Measurements from ENCODE around the gene GRXCR1.

The GRXCR1 gene

GRCh38 chr4:42927946-42928345 lies 35.4 kb downstream of the GRXCR1 start:
- DNase-seq (ENCODE audit: low read depth in 2 of 2), result no peak

- DNase-seq (ENCODE audit: low read depth in 2 of 2), result no peak
Observed at GRCh38 chr4:42928582-42928981, 36.1 kb downstream of the GRXCR1 start.

- no peak for DNase-seq (ENCODE audit: low read depth in 2 of 2)
Observed at GRCh38 chr4:42942216-42942615, 49.7 kb downstream of the GRXCR1 start.

- DNase-seq (ENCODE audit: low read depth in 2 of 2), result no peak
Observed at GRCh38 chr4:42945874-42946273, 53.4 kb downstream of the GRXCR1 start.

- no peak for DNase-seq (ENCODE audit: low read depth in 2 of 2)
Observed at GRCh38 chr4:42953321-42953720, 60.8 kb downstream of the GRXCR1 start.

- no peak for DNase-seq (ENCODE audit: low read depth in 2 of 2)
Observed at GRCh38 chr4:42954963-42955669, 62.6 kb downstream of the GRXCR1 start.

- no peak for DNase-seq (ENCODE audit: low read depth in 2 of 2)
Observed at GRCh38 chr4:42955746-42956505, 63.4 kb downstream of the GRXCR1 start.

- no peak for DNase-seq (ENCODE audit: low read depth in 2 of 2)
Observed at GRCh38 chr4:42965326-42965725, 72.8 kb downstream of the GRXCR1 start.

- DNase-seq (ENCODE audit: low read depth in 2 of 2), result no peak
Observed at GRCh38 chr4:42985976-42986375, 93.5 kb downstream of the GRXCR1 start.

GRCh38 chr4:42995343-42995944 lies 102.9 kb downstream of the GRXCR1 start:
- no peak for DNase-seq (ENCODE audit: low read depth in 2 of 2)

GRCh38 chr4:43008793-43009192 lies 116.3 kb downstream of the GRXCR1 start:
- DNase-seq (ENCODE audit: low read depth in 2 of 2), result no peak

GRCh38 chr4:43014256-43014655 lies 121.7 kb downstream of the GRXCR1 start:
- DNase-seq (ENCODE audit: low read depth in 2 of 2), result no peak

GRCh38 chr4:43041632-43042031 lies 149.1 kb downstream of the GRXCR1 start:
- DNase-seq (ENCODE audit: low read depth in 2 of 2), result no peak

GRCh38 chr4:43047058-43047457 lies 154.5 kb downstream of the GRXCR1 start:
- DNase-seq (ENCODE audit: low read depth in 2 of 2), result no peak

- DNase-seq (ENCODE audit: low read depth in 2 of 2), result no peak
Observed at GRCh38 chr4:43048570-43048969, 156.1 kb downstream of the GRXCR1 start.

GRCh38 chr4:43049326-43049725 lies 156.8 kb downstream of the GRXCR1 start:
- DNase-seq (ENCODE audit: low read depth in 2 of 2), result no peak

GRCh38 chr4:43066415-43066814 lies 173.9 kb downstream of the GRXCR1 start:
- no peak for DNase-seq (ENCODE audit: low read depth in 2 of 2)

- no peak for DNase-seq (ENCODE audit: low read depth in 2 of 2)
Observed at GRCh38 chr4:43071069-43071468, 178.6 kb downstream of the GRXCR1 start.

All from stimulated activated CD4-positive, alpha-beta T cell treated with anti-CD3 and anti-CD28 coated beads, Interleukin-15, amount 100 ng/mL, for 48 hours (primary cell).